A673 (cell line): ENCODE data around the gene TMEM109.

Experiments used
- EZH2 ChIP-seq: fragments of 200-600 bp; sonication (generic); IDR thresholded peaks from 2 replicates; pipeline ENCODE4 v1.6.1; 2017; ENCODE audit warnings: borderline replicate concordance, low read depth, mild to moderate bottlenecking, mixed read lengths, antibody characterized with exemption, low read length; ENCODE audit not compliant: poor library complexity, severe bottlenecking
- TF ChIP-seq, protein P1 (sequence below): fragments of 300-800, 200-600 bp; sonication (generic); conservative IDR thresholded peaks from 2 replicates; pipeline ENCODE4 v1.5.1; 2017; ENCODE audit warnings: low read depth, mild to moderate bottlenecking, antibody characterized with exemption, low read length, moderate library complexity, mixed read lengths

GRCh38 chr11:60950933-60951605 is 37.1 kb downstream of the TMEM109 start:
- TF ChIP-seq, protein P1, sequence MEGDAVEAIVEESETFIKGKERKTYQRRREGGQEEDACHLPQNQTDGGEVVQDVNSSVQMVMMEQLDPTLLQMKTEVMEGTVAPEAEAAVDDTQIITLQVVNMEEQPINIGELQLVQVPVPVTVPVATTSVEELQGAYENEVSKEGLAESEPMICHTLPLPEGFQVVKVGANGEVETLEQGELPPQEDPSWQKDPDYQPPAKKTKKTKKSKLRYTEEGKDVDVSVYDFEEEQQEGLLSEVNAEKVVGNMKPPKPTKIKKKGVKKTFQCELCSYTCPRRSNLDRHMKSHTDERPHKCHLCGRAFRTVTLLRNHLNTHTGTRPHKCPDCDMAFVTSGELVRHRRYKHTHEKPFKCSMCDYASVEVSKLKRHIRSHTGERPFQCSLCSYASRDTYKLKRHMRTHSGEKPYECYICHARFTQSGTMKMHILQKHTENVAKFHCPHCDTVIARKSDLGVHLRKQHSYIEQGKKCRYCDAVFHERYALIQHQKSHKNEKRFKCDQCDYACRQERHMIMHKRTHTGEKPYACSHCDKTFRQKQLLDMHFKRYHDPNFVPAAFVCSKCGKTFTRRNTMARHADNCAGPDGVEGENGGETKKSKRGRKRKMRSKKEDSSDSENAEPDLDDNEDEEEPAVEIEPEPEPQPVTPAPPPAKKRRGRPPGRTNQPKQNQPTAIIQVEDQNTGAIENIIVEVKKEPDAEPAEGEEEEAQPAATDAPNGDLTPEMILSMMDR: no peak
- TF ChIP-seq EZH2: no peak
